Left ventricle myocardium inferior (tissue), 1 donor: ENCODE data around the gene CACHD1. TPM values are rescaled to one million over a fixed set of nuclear protein-coding genes. Genes with fewer than 3 reads are reported as not detected.
A peak's percentile ranks its signal among the peaks of the same experiment; 100 is the strongest.

ENCODE experiments used
- DNase-seq: peaks from one replicate; pipeline ENCODE4 v3.0.0-alpha.2; 2020
- H3K27ac ChIP-seq: fragments of 200-600 bp; replicated peaks from 2 replicates; pipeline ENCODE4 v1.8.0; 2021
- H3K27me3 ChIP-seq: fragments of 200-600 bp; 2 replicates; pipeline ENCODE4 v1.8.0; 2021; ENCODE audit warnings: low read depth
- H3K36me3 ChIP-seq: fragments of 200-600 bp; 2 replicates; pipeline ENCODE4 v1.8.0; 2021
- H3K4me1 ChIP-seq: fragments of 200-600 bp; 2 replicates; pipeline ENCODE4 v1.8.0; 2021
- H3K4me3 ChIP-seq: fragments of 200-600 bp; 2 replicates; pipeline ENCODE4 v1.8.0; 2021; ENCODE audit warnings: mild to moderate bottlenecking, moderate library complexity
- H3K9me3 ChIP-seq: fragments of 200-600 bp; replicated peaks from 2 replicates; pipeline ENCODE4 v1.8.0; 2021
- CTCF ChIP-seq: fragments of 200-600 bp; IDR thresholded peaks from 2 replicates; pipeline ENCODE4 v1.8.0; 2021; ENCODE audit warnings: antibody characterized with exemption, mild to moderate bottlenecking, borderline replicate concordance
- intact Hi-C: fragments of 100-400 bp; cut with micrococcal nuclease; formaldehyde crosslinking; loops from one replicate; pipeline ENCODE4 v1.11.0; 2022
- total RNA-seq: library from RNA; stranded (reverse); fragmentation: NEBNext Ultra II Directional; extraction: Animal tissue kit (Norgen Biotek cat#: 25700); gene quantifications from one replicate; pipeline ENCODE4 v1.2.1, GENCODE V29; 2021
- donor health status: DM: no; HTN: yes; CAD: no; lungs with severe emphysema.

CACHD1 gene
- total RNA-seq, 1 donor from 2014 or later = 2.7 TPM

DNA sequence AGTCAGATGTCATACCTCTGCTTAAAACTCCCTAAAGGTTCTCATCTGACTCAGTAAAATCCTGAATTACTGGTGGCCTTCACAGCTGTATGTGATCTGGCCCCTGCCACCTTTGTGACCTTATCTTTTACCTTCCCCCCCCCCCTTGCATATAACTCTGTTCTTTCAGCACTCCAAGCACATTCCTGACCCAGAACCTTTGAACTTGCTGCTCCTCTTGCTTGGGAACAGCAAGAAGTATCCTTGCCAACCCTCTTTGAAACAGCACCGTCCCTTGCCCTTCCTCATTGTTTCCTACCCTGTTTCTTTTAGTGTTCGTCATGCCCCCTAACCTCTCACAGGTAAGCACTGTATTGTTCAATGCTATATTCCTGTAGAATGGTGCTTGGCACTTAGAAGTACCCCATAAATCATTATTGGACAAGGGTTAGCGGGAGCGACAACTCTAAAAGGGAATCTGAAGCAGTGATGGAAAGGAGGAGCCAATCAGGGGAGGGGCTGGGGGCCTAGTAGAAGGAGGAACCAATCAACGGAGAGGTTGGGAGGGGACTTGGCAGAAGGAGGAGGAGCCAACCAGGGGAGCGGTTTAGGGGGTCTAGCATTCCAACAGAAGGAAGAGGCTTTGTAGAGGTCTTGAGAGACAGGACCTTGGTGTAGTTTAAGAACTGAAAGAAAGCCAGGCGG is 13.9 kb downstream of the CACHD1 start:
- no peak for TF ChIP-seq CTCF
- H3K9me3 ChIP-seq = no peaks in the 10 kb centered on the region
- H3K4me3 ChIP-seq = no peak overlapping the region
- H3K27me3 ChIP-seq = no peaks in the 10 kb centered on the region
- peaks cover 31% of the 10 kb centered on the region for H3K4me1 ChIP-seq
- no peak overlapping the region for H3K27ac ChIP-seq
- intact Hi-C loops = loop anchor here (10.0 kb wide), 1 partner anchor 219 kb away; no protein-coding TSS in a partner anchor
- DNase-seq = no peak
- H3K36me3 ChIP-seq = no peaks in the 10 kb centered on the region

GRCh38 chr1:64484651-64485050 is 14.7 kb downstream of the CACHD1 start:
- DNase-seq = no peak
- Histone ChIP-seq H3K9me3 (no peaks in the 10 kb centered on the region), H3K4me1 (peaks cover 23% of the 10 kb centered on the region), H3K27me3 (no peaks in the 10 kb centered on the region), H3K4me3 (no peak overlapping the region), H3K36me3 (no peaks in the 10 kb centered on the region), H3K27ac (no peak overlapping the region)
- no peak for TF ChIP-seq CTCF
- intact Hi-C loops = loop anchor here (10.0 kb wide), 1 partner anchor 220 kb away; no protein-coding TSS in a partner anchor

GRCh38 chr1:64486193-64486592 is 16.3 kb downstream of the CACHD1 start:
- H3K36me3 ChIP-seq = no peaks in the 10 kb centered on the region
- no peak overlapping the region for H3K4me3 ChIP-seq
- intact Hi-C loops = loop anchor here (10.0 kb wide), 1 partner anchor 221 kb away; no protein-coding TSS in a partner anchor
- peaks cover 20% of the 10 kb centered on the region for H3K4me1 ChIP-seq
- H3K9me3 ChIP-seq = no peaks in the 10 kb centered on the region
- H3K27ac ChIP-seq = no peak overlapping the region
- TF ChIP-seq CTCF = no peak
- DNase-seq = no peak
- no peaks in the 10 kb centered on the region for H3K27me3 ChIP-seq

DNA sequence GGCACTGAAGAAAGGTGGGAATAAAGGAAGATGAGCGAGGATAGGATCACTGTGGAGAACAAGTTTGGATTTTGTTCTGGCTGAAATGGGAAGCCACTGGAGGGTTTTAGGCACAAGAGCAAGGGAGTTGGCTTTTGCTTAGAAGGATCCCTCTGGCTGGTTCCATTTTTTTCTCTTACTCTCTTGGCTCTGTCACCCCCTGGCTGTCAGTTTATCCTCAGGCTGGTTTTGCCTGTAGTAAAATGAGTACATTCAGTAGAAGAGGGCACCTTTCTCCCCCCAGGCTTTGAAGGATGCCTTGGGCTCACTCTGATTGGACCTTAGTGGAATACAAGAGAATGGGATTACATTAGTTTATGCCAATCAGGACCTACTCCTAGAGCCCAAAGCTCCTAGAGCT is 17.1 kb downstream of the CACHD1 start:
- Histone ChIP-seq H3K9me3 (no peaks in the 10 kb centered on the region), H3K27me3 (no peaks in the 10 kb centered on the region), H3K4me1 (peaks cover 11% of the 10 kb centered on the region), H3K36me3 (no peaks in the 10 kb centered on the region), H3K4me3 (no peak overlapping the region), H3K27ac (no peak overlapping the region)
- TF ChIP-seq CTCF = peak; percentile 48
- intact Hi-C loops = loop anchor here (10.0 kb wide), 1 partner anchor 222 kb away; no protein-coding TSS in a partner anchor
- DNase-seq = no peak

DNA sequence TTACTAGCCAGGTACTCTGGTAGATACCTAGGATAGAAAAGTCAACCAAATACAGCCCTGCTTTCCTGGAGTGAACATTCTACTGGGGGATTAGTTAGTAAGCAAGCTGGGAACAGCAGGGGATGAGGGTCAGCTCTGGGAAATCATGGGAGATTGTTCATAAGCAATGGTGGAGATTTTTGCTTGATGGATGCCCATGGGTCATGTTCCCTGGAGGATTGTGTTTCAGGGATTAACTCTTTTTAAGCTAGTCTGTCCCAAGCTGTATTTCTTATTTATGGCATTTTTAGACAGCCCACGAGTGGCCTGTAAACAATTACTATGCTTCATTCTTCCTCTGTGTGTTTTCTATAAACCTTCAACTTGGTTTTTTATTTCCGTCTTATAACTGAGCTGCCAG is 18.9 kb downstream of the CACHD1 start:
- intact Hi-C loops = loop anchor here (10.0 kb wide), 1 partner anchor 224 kb away; no protein-coding TSS in a partner anchor
- Histone ChIP-seq H3K36me3 (no peaks in the 10 kb centered on the region), H3K27me3 (no peaks in the 10 kb centered on the region), H3K4me1 (peaks cover 11% of the 10 kb centered on the region), H3K4me3 (no peak overlapping the region), H3K9me3 (no peaks in the 10 kb centered on the region), H3K27ac (no peak overlapping the region)
- no peak for TF ChIP-seq CTCF
- DNase-seq = no peak
